Natural killer cell treated with Interleukin-12 subunit alpha and Interleukin-12 subunit beta and Interleukin-15 and Interleukin-18, amount 100 ng/mL, for 72 hours (primary cell): ENCODE data around the gene CEP83. TPM values are rescaled to one million over a fixed set of nuclear protein-coding genes. Genes with fewer than 3 reads are reported as not detected.
A peak's percentile ranks its signal among the peaks of the same experiment; 100 is the strongest.

Source experiments
- ATAC-seq, 2 donors: fragments of 150-1000 bp; cut with Tn5 transposase in 1 of 2; sonication (Bioruptor Pico), chemical (Tn5 transposase) in 1 of 2; 2 replicates each; pipeline ENCODE4 v1.10.0; 2021
- DNase-seq: peaks from one replicate; pipeline ENCODE4 v3.0.0; 2022; ENCODE audit warnings: low spot score
- H3K27ac Mint-ChIP-seq, 2 donors: 1 replicate in 1 of 2; 2 replicates in 1 of 2; pipeline ENCODE4 v1.8.0; 2022; ENCODE audit warnings: mixed read lengths in 2 of 2, mild to moderate bottlenecking in 1 of 2, moderate library complexity in 1 of 2
- H3K27me3 Mint-ChIP-seq, 2 donors: 1 replicate in 1 of 2; 2 replicates in 1 of 2; pipeline ENCODE4 v1.8.0; 2022; ENCODE audit warnings: mixed read lengths in 2 of 2
- H3K36me3 Mint-ChIP-seq: one replicate; pipeline ENCODE4 v1.8.0; 2022; ENCODE audit warnings: mixed read lengths
- H3K4me1 Mint-ChIP-seq, 2 donors: 1 replicate in 1 of 2; 2 replicates in 1 of 2; pipeline ENCODE4 v1.8.0; 2022; ENCODE audit warnings: low read depth in 2 of 2, mixed read lengths in 2 of 2, mild to moderate bottlenecking in 1 of 2
- H3K4me3 Mint-ChIP-seq: one replicate; pipeline ENCODE4 v1.8.0; 2022; ENCODE audit warnings: mixed read lengths
- H3K9me3 Mint-ChIP-seq: 2 replicates; pipeline ENCODE4 v1.8.0; 2022; ENCODE audit warnings: mixed read lengths
- total RNA-seq, 2 donors: library from RNA; stranded (reverse); gene quantifications; one replicate each; pipeline ENCODE4 v1.2.3, GENCODE V29; 2022

Gene CEP83
- total RNA-seq, 2 donors from 2014 or later = 17.6 to 37.8 TPM

DNA sequence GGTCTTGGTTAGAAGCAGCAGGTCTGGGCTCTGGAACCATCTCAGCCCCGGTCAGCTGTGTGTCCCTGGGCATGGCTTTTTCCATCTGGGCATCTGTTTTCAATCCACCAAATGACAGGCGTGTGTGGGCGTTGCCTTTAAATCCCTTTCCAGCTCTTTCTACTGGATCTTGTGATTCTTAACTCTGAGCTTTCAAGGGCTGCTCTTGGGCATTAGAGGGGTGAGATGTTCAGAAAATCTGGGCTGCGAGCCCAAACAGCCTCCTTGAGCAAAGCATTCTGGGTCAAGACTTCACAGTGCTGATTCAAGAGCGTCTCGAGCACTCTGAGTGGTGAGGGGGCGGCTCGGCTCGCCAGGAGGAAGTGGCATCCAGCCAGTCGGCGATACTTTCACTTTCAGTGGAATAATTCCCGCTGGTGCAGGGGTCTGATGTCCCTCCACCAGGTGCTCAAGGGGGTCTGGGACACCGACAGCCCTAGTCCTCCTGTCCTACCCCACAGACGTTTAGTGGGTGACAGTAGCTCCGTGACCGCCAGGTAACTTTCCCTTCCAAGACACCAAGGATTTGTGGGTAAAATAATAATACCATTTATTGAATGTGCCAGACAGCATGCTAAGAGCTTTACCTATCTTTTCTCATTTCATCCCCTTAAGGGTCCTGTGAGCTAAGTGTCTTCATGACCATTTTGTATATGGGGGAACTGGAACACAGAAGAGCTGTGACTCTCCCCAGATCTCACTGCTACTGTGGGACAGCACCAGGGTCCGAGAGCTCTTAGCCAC is 197.2 kb downstream of the CEP83 start:
- Mint-ChIP-seq H3K27me3 (no peaks in the 10 kb centered on the region), H3K27ac (peak overlapping the region; percentile 98), H3K9me3 (no peaks in the 10 kb centered on the region), H3K4me1 (peaks cover 32 to 42% of the 10 kb centered on the region in 2 donors), H3K4me3 (peak overlapping the region; percentile 91), H3K36me3 (peaks cover 7% of the 10 kb centered on the region)
- ATAC-seq (peak; percentile 90), DNase-seq (peak; percentile 88)

DNA sequence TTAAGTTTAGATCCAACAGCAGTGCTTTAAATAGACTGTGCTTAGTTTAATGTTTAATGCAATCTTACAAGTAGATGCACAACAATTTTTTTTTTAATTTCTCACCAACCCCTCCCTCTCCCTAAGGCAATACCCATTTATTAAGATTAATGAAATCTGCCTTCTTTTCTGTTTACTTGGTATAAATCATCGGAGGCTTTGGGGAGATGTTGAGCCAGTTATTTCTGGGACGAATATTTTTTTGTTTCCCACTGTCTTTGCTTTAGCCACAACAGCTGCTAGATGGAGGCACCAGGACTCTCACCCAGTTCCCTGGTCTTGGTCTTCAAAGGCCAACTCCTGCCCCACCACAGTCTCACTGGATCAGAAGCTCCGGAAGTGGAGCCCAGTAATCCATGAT is 197.9 kb downstream of the CEP83 start:
- DNase-seq = no peak
- H3K4me3 Mint-ChIP-seq = peak overlapping the region; percentile 91
- H3K27me3 Mint-ChIP-seq = no peaks in the 10 kb centered on the region

DNA sequence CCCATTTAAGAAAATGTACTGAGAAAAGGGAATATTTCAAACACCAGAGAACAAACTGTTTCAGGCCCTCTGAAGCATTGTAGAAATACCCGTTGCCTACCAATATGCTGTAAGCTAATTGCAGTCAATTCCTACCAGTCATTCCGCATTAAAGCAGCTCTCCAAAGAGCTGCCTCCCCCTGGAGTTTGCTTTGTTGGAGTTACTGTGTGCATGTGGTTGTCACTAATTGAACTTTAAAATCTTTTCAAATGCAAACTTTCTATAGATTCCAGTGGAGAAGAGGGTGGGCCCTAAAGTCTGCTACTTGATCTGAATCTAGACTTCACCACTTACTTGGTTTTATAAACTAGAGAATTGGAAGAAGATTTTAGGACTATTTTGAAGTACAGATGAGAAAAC is 198.5 kb downstream of the CEP83 start:
- Mint-ChIP-seq H3K27me3 (no peaks in the 10 kb centered on the region), H3K9me3 (no peaks in the 10 kb centered on the region), H3K4me3 (no peak overlapping the region), H3K27ac (peak overlapping the region; percentile 98), H3K4me1 (peaks cover 28 to 32% of the 10 kb centered on the region in 2 donors), H3K36me3 (peaks cover 12% of the 10 kb centered on the region)
- DNase-seq (no peak), ATAC-seq (no peak)

More for the DNA sequence above, 197.9 kb downstream of the CEP83 start:
- peaks cover 7% of the 10 kb centered on the region for H3K36me3 Mint-ChIP-seq
- H3K9me3 Mint-ChIP-seq = no peaks in the 10 kb centered on the region
- no peak for ATAC-seq
- peak overlapping the region; percentile 98 for H3K27ac Mint-ChIP-seq
- H3K4me1 Mint-ChIP-seq = peaks cover 30 to 36% of the 10 kb centered on the region in 2 donors

DNA sequence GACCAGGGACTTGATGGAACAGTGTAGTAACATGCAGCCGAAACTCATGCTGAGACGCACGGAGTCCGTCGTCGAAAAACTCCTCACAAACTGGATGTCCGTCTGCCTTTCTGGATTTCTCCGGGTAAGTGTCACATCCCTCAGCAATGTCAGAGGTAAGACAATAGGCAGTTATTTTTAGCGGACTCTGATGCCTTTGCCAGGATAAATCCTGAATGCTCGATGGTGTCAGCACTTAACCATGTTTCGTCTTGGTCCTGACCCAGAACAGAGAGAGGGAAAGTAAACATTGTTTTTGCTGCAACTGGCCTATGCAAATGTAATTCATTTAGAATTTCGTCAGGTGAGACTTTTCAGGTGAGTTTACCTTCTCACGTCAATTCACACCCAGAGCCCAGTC is 198.9 kb downstream of the CEP83 start:
- no peak overlapping the region for H3K4me3 Mint-ChIP-seq
- H3K27me3 Mint-ChIP-seq = no peaks in the 10 kb centered on the region
- no peak for ATAC-seq
- DNase-seq = no peak
- H3K36me3 Mint-ChIP-seq = peaks cover 12% of the 10 kb centered on the region
- peak overlapping the region; percentile 98 for H3K27ac Mint-ChIP-seq
- H3K9me3 Mint-ChIP-seq = no peaks in the 10 kb centered on the region
- peaks cover 24 to 32% of the 10 kb centered on the region in 2 donors for H3K4me1 Mint-ChIP-seq

DNA sequence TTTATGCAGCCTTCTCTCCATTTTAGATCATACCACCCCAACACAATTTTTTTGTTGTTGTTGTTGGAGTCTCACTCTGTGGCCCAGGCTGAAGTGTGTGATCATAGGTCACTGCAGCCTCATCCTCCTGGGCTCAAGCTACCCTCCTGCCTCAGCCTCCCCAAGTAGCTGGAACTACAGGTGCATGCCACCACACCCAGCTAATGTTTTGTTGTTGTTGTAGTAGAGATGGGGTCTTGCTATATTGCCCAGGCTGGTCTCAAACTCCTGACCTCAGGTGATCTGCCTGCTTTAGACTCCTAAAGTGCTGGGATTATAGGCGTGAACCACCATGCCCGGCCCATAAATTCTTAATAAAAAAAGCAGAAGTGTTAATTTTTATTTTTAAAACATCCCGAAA is 199.7 kb downstream of the CEP83 start:
- H3K9me3 Mint-ChIP-seq = no peaks in the 10 kb centered on the region
- H3K4me1 Mint-ChIP-seq = peaks cover 24 to 32% of the 10 kb centered on the region in 2 donors
- H3K27ac Mint-ChIP-seq = no peak overlapping the region
- ATAC-seq (no peak), DNase-seq (no peak)
- H3K36me3 Mint-ChIP-seq = peaks cover 14% of the 10 kb centered on the region
- no peak overlapping the region for H3K4me3 Mint-ChIP-seq
- H3K27me3 Mint-ChIP-seq = no peaks in the 10 kb centered on the region

DNA sequence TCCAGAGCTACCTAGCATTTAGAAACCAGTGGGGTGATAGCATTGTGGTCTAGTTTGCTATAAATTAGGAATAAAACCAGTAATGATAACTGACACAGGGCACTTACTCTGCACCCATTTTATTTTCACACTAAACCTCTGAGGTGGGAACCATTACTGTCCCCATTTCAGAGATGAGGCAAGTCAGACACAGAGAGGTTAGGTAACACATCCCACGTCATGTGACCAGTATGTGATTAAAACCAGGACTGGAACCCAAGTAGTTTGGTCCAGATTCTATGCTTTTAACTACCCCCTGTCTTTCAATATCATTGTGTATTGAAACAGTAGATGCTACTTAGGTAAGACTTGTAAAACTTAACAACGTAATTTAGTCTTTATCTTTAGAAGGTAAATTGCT is 201.1 kb downstream of the CEP83 start:
- DNase-seq (no peak), ATAC-seq (peak; percentile 55 to 74)
- Mint-ChIP-seq H3K27me3 (no peaks in the 10 kb centered on the region), H3K9me3 (no peaks in the 10 kb centered on the region), H3K4me1 (peaks cover 24 to 32% of the 10 kb centered on the region in 2 donors), H3K27ac (no peak overlapping the region), H3K36me3 (peaks cover 17% of the 10 kb centered on the region), H3K4me3 (no peak overlapping the region)

Other genes with a start within 250 kb of the CEP83 start
- gene TMCC3, start 190.7 kb upstream of the CEP83 start, total RNA-seq = 1 to 10 TPM; 1.8 to 3.5 TPM